T-helper 1 cell (primary cell): ENCODE results near the gene MACROH2A2.
"Not testable (repeated sequence)": the region's sequence is repeated elsewhere in the genome, so short reads cannot be mapped to it uniquely, and the experiment has no call there.

ENCODE experiments used
- DNase-seq, 5 donors: peaks; one replicate each; pipeline ENCODE4 v3.0.0-alpha.2; 2012 to 2020

MACROH2A2 gene

GRCh38 chr10:70106958-70107791 is 54.5 kb downstream of the MACROH2A2 start:
- DNase-seq, result no peak

- DNase-seq, result no peak
Measured at GRCh38 chr10:70109064-70109729, 56.6 kb downstream of the MACROH2A2 start.

GRCh38 chr10:70111496-70111895 is 58.9 kb downstream of the MACROH2A2 start:
- no peak for DNase-seq

- DNase-seq, result no peak
Measured at GRCh38 chr10:70112071-70112470, 59.4 kb downstream of the MACROH2A2 start.

GRCh38 chr10:70114902-70115301 is 62.3 kb downstream of the MACROH2A2 start:
- no peak for DNase-seq

GRCh38 chr10:70115948-70116682 is 63.5 kb downstream of the MACROH2A2 start:
- peak in 3 of 5 donors; percentile 27 to 49 (median 34) for DNase-seq

- no peak for DNase-seq
Measured at GRCh38 chr10:70117646-70118045, 65.0 kb downstream of the MACROH2A2 start.

GRCh38 chr10:70118196-70118595 is 65.5 kb downstream of the MACROH2A2 start:
- DNase-seq, result no peak

GRCh38 chr10:70119197-70119596 is 66.6 kb downstream of the MACROH2A2 start:
- DNase-seq, result no peak

GRCh38 chr10:70119623-70120022 is 67.0 kb downstream of the MACROH2A2 start:
- DNase-seq, result no peak

- no peak for DNase-seq
Measured at GRCh38 chr10:70120417-70120816, 67.8 kb downstream of the MACROH2A2 start.

- no peak for DNase-seq
Measured at GRCh38 chr10:70121281-70121949, 68.8 kb downstream of the MACROH2A2 start.

GRCh38 chr10:70122742-70123141 is 70.1 kb downstream of the MACROH2A2 start:
- DNase-seq, result no peak

GRCh38 chr10:70123166-70123565 is 70.5 kb downstream of the MACROH2A2 start:
- DNase-seq, result not testable (repeated sequence)

- no peak for DNase-seq
Measured at GRCh38 chr10:70123817-70124216, 71.2 kb downstream of the MACROH2A2 start.

- DNase-seq, result no peak
Measured at GRCh38 chr10:70124415-70124814, 71.8 kb downstream of the MACROH2A2 start.

- no peak for DNase-seq
Measured at GRCh38 chr10:70124918-70125317, 72.3 kb downstream of the MACROH2A2 start.

GRCh38 chr10:70125918-70126552 is 73.4 kb downstream of the MACROH2A2 start:
- no peak for DNase-seq

- DNase-seq, result no peak
Measured at GRCh38 chr10:70126700-70127395, 74.2 kb downstream of the MACROH2A2 start.

GRCh38 chr10:70130878-70131559 is 78.4 kb downstream of the MACROH2A2 start:
- DNase-seq, result no peak

GRCh38 chr10:70131560-70131937 is 78.9 kb downstream of the MACROH2A2 start:
- no peak for DNase-seq
